ENCODE measurements around the gene JAKMIP1.

The JAKMIP1 gene

GRCh38 chr4:5980436-5981155, 219.8 kb downstream of the JAKMIP1 start:
- DNase-seq: peak; percentile 50

GRCh38 chr4:5979981-5980380, 220.4 kb downstream of the JAKMIP1 start:
- DNase-seq: peak; percentile 90

- DNase-seq: no peak
These were observed 223.4 kb downstream of the JAKMIP1 start for GRCh38 chr4:5976921-5977320.

- DNase-seq: peak; percentile 35
These were observed 223.9 kb downstream of the JAKMIP1 start for GRCh38 chr4:5976431-5976830.
